RKO (cell line): ENCODE measurements around the gene SFXN4.
A peak's percentile ranks its signal among the peaks of the same experiment; 100 is the strongest.
"Not testable (repeated sequence)": the region's sequence is repeated elsewhere in the genome, so short reads cannot be mapped to it uniquely, and the experiment has no call there.

Experiments used
- DNase-seq: peaks from one replicate; pipeline ENCODE4 v3.0.0-alpha.2; 2016; ENCODE audit warnings: low spot score

SFXN4 gene

GRCh38 chr10:119107771-119108170 is 57.7 kb downstream of the SFXN4 start:
- DNase-seq = not testable (repeated sequence)

- DNase-seq = not testable (repeated sequence)
Observed at GRCh38 chr10:119107106-119107505, 58.4 kb downstream of the SFXN4 start.

GRCh38 chr10:119105899-119106298 is 59.6 kb downstream of the SFXN4 start:
- DNase-seq = not testable (repeated sequence)

- DNase-seq = no peak
Observed at GRCh38 chr10:119105155-119105554, 60.4 kb downstream of the SFXN4 start.

- DNase-seq = peak; percentile 23
Observed at GRCh38 chr10:119104654-119105015, 60.9 kb downstream of the SFXN4 start.

GRCh38 chr10:119103903-119104653 is 61.4 kb downstream of the SFXN4 start, which contains the start of gene DENND10:
DENND10 (plus strand) TSS chr10:119104113; CDS start chr10:119104143, 30 bp downstream.
- peak; percentile 75 for DNase-seq

GRCh38 chr10:119103241-119103902 is 62.1 kb downstream of the SFXN4 start:
- DNase-seq = no peak

GRCh38 chr10:119101366-119102098 is 64.0 kb downstream of the SFXN4 start:
- DNase-seq = no peak

GRCh38 chr10:119100434-119101238 is 64.9 kb downstream of the SFXN4 start:
- DNase-seq = no peak

- no peak for DNase-seq
Observed at GRCh38 chr10:119098576-119098975, 66.9 kb downstream of the SFXN4 start.

GRCh38 chr10:119096641-119097415 is 68.7 kb downstream of the SFXN4 start:
- not testable (repeated sequence) for DNase-seq

- no peak for DNase-seq
Observed at GRCh38 chr10:119095640-119096039, 69.9 kb downstream of the SFXN4 start.

- DNase-seq = no peak
Observed at GRCh38 chr10:119090968-119091367, 74.5 kb downstream of the SFXN4 start.
